MM.1S (cell line): Measurements from ENCODE around the gene CD300LB.

Experiments used
- DNase-seq: peaks from one replicate; pipeline ENCODE4 v3.0.0-alpha.2; 2015
- H2AFZ ChIP-seq: fragments of 300-600 bp; sonication (generic); 2 replicates; pipeline ENCODE4 v1.6.0; 2016; ENCODE audit warnings: antibody characterized with exemption, low read length
- H3F3A ChIP-seq: fragments of 300-600 bp; sonication (generic); 2 replicates; pipeline ENCODE4 v1.6.1; 2016; ENCODE audit warnings: mild to moderate bottlenecking, antibody characterized with exemption, low read length, moderate library complexity, mixed read lengths; ENCODE audit not compliant: insufficient read depth
- H3K27ac ChIP-seq: fragments of 300-600 bp; sonication (generic); 2 replicates; pipeline ENCODE4 v1.5.1; 2016; ENCODE audit warnings: mild to moderate bottlenecking, low read length
- H3K27me3 ChIP-seq: fragments of 300-600 bp; sonication (generic); replicated peaks from 2 replicates; pipeline ENCODE4 v1.6.0; 2016; ENCODE audit warnings: low read length; ENCODE audit not compliant: insufficient read depth
- H3K36me3 ChIP-seq: fragments of 300-600 bp; sonication (generic); replicated peaks from 2 replicates; pipeline ENCODE4 v1.6.1; 2016; ENCODE audit warnings: mild to moderate bottlenecking, low read length, mixed read lengths; ENCODE audit not compliant: insufficient read depth
- H3K4me1 ChIP-seq: fragments of 300-600 bp; sonication (generic); 2 replicates; pipeline ENCODE4 v1.6.1; 2016; ENCODE audit warnings: low read length, mixed read lengths
- H3K4me2 ChIP-seq: fragments of 300-600 bp; sonication (generic); 2 replicates; pipeline ENCODE4 v1.6.0; 2016; ENCODE audit warnings: low read depth, low read length
- H3K4me3 ChIP-seq: fragments of 300-600 bp; sonication (generic); 2 replicates; pipeline ENCODE4 v1.5.1; 2016; ENCODE audit warnings: low read length, mixed read lengths
- H3K79me2 ChIP-seq: fragments of 300-600 bp; sonication (generic); 2 replicates; pipeline ENCODE4 v1.6.1; 2016; ENCODE audit warnings: mixed run types, low read length, mixed read lengths
- H3K9ac ChIP-seq: fragments of 300-600 bp; sonication (generic); 2 replicates; pipeline ENCODE4 v1.6.1; 2016; ENCODE audit warnings: low read length, mixed read lengths
- H3K9me2 ChIP-seq: fragments of 300-600 bp; sonication (generic); replicated peaks from 2 replicates; pipeline ENCODE4 v1.6.1; 2016; ENCODE audit warnings: mild to moderate bottlenecking, low read length, mixed read lengths; ENCODE audit not compliant: insufficient read depth
- H3K9me3 ChIP-seq: fragments of 300-600 bp; sonication (generic); replicated peaks from 2 replicates; pipeline ENCODE4 v1.6.1; 2016; ENCODE audit warnings: mild to moderate bottlenecking, low read length, mixed read lengths; ENCODE audit not compliant: insufficient read depth
- H4K20me1 ChIP-seq: fragments of 300-600 bp; sonication (generic); 2 replicates; pipeline ENCODE4 v1.6.1; 2016; ENCODE audit warnings: mild to moderate bottlenecking, low read length, moderate library complexity, mixed read lengths; ENCODE audit not compliant: insufficient read depth
- EZH2 ChIP-seq: fragments of 300-600 bp; sonication (generic); optimal IDR thresholded peaks from 2 replicates; pipeline ENCODE3; 2017; ENCODE audit warnings: low read depth, mild to moderate bottlenecking, antibody characterized with exemption, low read length, mixed read lengths
- EZH2phosphoT487 ChIP-seq: fragments of 300-600 bp; sonication (generic); IDR thresholded peaks from 2 replicates; pipeline ENCODE4 v1.6.1; 2018; ENCODE audit warnings: antibody characterized with exemption, low read length
- TF ChIP-seq, protein P1 (sequence below): fragments of 300-600 bp; sonication (generic); IDR thresholded peaks from 2 replicates; pipeline ENCODE4 v1.5.1; 2016; ENCODE audit warnings: antibody characterized with exemption, low read length, mixed read lengths

The CD300LB gene

DNA sequence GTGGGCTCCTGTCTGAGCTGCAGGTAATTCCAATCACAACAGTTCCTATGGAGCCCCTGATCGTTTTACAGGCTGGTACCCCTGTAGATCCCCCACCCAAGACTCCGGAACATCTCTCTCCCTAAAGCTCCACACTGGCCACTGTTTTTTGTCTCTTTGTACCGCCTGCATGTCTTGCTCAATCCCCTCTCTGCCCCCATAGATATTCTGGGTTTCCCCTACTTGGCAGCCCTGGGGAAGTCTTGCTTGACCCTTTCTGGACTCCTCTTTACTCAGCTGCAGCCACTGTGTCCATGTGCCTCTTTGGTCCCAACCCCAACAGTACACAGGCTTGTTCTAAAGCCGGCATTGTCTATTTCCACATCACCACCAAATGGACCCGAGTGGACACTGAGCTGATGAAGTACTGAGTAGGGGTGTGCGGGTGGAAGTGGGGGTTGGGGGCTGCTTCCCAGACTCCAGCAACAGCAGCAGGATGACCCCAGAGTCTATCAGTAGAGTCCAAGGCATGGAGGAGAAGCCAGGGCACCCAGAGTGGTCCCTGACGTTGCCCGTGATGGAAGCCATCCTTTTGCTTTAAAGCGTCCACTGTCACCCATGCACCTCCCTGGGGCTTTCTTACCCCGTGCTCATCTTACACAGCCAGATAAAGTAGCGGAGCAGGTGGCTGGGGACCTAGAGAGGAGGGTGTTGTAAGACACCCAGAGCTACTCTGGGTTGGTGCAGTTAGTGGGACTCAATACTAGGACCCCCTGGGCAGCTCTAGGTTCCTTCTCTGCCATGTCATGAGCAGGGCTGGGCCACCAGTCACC is 6.4 kb downstream of the CD300LB start:
- Histone ChIP-seq H3K9ac (no peak overlapping the region), H3K4me1 (no peaks in the 10 kb centered on the region), H3K9me2 (no peaks in the 10 kb centered on the region), H3F3A (no peaks in the 10 kb centered on the region), H3K9me3 (no peaks in the 10 kb centered on the region), H3K4me2 (no peak overlapping the region), H3K27me3 (peaks cover 99% of the 10 kb centered on the region), H4K20me1 (no peaks in the 10 kb centered on the region), H2AFZ (no peak overlapping the region), H3K27ac (no peak overlapping the region), H3K79me2 (no peaks in the 10 kb centered on the region), H3K4me3 (no peak overlapping the region), H3K36me3 (no peaks in the 10 kb centered on the region)
- DNase-seq = no peak
- no peak for TF ChIP-seq EZH2phosphoT487

DNA sequence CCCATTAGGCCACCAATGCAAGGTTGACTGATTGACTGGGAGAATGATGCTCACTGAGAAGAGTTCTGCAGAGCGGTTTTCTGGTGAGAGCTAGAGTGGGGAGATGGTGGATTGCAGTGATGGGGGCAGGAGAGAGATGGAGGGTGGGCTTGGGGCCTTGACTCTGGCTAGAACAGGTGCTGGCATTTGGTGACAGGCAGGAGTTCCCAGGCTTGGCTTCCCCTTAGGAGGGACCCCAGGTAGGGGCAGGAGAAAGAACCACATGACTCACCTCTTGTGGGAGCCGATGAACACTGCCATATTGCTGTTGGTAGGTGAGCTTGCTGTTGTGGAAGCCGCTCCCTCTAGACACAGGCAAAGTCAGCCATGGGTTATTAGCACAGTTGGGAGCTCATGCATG is 8.0 kb downstream of the CD300LB start:
- Histone ChIP-seq H2AFZ (no peak overlapping the region), H3K27me3 (peaks cover 92% of the 10 kb centered on the region), H3K36me3 (no peaks in the 10 kb centered on the region), H3K9me2 (no peaks in the 10 kb centered on the region), H3K4me2 (no peak overlapping the region), H3K79me2 (no peaks in the 10 kb centered on the region), H3K27ac (no peak overlapping the region), H3K4me3 (no peak overlapping the region), H3K9me3 (no peaks in the 10 kb centered on the region), H3K4me1 (no peaks in the 10 kb centered on the region), H4K20me1 (no peaks in the 10 kb centered on the region), H3F3A (no peaks in the 10 kb centered on the region), H3K9ac (no peak overlapping the region)
- TF ChIP-seq, protein P1, sequence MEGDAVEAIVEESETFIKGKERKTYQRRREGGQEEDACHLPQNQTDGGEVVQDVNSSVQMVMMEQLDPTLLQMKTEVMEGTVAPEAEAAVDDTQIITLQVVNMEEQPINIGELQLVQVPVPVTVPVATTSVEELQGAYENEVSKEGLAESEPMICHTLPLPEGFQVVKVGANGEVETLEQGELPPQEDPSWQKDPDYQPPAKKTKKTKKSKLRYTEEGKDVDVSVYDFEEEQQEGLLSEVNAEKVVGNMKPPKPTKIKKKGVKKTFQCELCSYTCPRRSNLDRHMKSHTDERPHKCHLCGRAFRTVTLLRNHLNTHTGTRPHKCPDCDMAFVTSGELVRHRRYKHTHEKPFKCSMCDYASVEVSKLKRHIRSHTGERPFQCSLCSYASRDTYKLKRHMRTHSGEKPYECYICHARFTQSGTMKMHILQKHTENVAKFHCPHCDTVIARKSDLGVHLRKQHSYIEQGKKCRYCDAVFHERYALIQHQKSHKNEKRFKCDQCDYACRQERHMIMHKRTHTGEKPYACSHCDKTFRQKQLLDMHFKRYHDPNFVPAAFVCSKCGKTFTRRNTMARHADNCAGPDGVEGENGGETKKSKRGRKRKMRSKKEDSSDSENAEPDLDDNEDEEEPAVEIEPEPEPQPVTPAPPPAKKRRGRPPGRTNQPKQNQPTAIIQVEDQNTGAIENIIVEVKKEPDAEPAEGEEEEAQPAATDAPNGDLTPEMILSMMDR = no peak
- TF ChIP-seq EZH2phosphoT487 (no peak), EZH2 (no peak)
- no peak for DNase-seq

DNA sequence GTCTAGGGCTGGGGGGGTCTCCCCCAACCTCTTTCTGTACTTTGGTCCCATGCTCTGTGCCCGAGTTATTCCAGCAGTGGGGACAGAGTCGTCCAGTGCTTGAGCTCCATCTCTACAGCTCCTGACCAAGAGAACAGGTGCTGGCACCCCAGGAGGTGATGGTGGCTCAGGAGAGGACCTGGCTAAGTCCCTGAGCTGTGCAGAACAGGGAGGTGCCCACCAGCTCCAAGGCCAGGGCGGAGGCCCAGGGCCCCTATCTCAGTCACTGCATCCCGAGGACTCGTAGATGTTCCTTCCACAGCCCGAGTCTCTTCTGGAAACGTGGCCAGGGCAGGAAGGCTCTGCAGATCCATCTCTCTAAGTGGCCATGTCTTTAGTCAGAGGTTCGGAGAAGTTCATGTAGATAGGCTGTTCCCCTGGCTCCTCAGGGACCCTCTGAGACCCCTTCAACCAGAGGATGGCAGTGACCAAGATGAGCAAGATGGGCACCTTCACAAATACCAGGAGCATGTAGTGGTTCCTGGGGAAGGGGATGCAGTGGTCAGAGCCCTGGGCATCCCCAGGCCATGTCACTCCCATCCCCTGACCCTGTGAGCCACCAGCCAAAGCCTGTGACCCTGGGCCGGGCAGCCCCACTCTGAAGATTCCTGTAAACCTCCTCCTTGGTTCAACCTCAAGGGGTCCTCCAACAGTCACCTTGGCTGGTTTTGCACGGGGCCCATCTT is 8.7 kb downstream of the CD300LB start:
- Histone ChIP-seq H3K9ac (no peak overlapping the region), H3K4me1 (no peaks in the 10 kb centered on the region), H3K9me3 (no peaks in the 10 kb centered on the region), H3F3A (no peaks in the 10 kb centered on the region), H2AFZ (no peak overlapping the region), H3K79me2 (no peaks in the 10 kb centered on the region), H3K27ac (no peak overlapping the region), H3K4me3 (no peak overlapping the region), H3K9me2 (no peaks in the 10 kb centered on the region), H3K27me3 (peaks cover 93% of the 10 kb centered on the region), H3K36me3 (no peaks in the 10 kb centered on the region), H3K4me2 (no peak overlapping the region), H4K20me1 (no peaks in the 10 kb centered on the region)
- no peak for TF ChIP-seq EZH2phosphoT487
- TF ChIP-seq, protein P1 = no peak
- no peak for TF ChIP-seq EZH2
- no peak for DNase-seq
